DMS114 treated with DMSO at 0.1 percent for 48 hours (cell line): Measurements from ENCODE around the gene SCAP.
"Not testable (repeated sequence)": the region's sequence is repeated elsewhere in the genome, so short reads cannot be mapped to it uniquely, and the experiment has no call there.

Experiments
- DNase-seq: peaks from one replicate; lab custom pipeline; 2025; ENCODE audit not compliant: unreplicated experiment; lab: John Stamatoyannopoulos, UW

The SCAP gene

DNA sequence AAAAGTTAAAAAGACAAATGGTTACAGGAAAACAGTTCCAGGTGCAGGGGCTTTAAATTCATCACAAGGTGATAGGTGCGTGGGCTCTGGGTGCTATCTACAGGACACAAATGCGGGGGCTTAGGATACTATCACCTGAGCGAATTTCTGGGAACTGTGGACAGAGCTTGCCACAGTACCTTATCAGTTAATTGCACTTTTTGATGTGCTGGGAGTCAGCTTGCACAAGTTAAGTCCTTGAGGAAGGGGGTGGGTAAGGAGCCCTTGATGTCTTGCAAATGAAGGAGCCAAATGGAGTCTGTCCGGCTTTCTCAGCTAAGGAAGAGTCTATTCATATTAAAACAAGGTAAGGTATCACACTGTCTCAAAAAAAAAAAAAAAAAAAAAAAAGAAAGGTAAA, 6.0 kb upstream of the SCAP start:
- not testable (repeated sequence) for DNase-seq

DNA sequence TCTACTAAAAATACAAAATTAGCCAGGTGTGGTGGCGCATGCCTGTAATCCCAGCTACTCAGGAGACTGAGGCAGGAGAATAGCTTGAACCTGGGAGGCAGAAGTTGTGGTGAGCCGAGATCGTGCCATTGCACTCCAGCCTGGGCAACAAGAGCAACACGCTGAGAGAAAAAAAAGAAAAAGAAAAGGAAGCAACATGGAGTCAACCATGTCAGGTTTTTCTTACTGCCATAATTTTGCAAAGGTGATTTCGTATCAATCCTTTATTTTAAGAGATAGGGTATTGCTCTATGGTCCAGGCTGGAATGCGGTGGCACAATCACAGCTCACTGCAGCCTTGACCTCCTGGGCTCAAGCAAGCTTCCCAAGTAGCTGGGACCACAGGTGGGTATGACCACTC, 4.5 kb upstream of the SCAP start:
- not testable (repeated sequence) for DNase-seq

DNA sequence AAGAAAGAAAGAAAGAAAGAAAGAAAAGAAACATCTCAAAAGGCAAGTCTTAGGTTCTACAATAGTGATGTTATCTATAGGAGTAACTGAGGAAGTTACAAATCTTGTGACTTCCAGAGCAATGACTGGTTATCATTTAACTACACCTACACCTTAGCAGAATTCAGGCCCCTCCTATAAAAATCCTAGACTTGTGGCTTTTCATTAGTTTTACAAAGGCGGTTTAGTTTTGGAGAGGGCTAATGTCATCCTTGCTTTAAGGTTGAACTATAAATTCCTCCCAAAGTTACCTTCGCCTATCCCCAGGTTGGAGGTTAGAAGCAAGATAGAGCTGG, 4.1 kb upstream of the SCAP start:
- no peak for DNase-seq

DNA sequence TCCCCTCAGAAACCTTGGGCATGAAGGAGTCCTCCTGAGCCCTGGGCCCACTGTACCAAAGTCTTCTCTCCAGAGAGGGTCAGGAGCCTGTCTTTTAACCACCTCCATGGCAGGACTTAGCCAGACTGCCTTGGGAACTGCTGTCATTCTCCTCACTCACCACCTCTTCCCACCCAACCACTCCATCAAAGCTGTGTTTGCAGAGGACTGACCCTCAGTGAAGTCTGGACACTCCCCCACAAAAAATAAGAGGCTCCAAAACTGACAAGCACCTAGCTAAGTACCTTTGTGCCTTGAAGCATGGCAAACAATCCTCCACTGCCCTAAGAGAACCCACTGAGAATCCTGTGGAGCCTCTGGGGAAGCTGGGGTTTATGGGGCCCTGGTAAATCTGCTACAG, 2.3 kb upstream of the SCAP start:
- DNase-seq, result no peak

DNA sequence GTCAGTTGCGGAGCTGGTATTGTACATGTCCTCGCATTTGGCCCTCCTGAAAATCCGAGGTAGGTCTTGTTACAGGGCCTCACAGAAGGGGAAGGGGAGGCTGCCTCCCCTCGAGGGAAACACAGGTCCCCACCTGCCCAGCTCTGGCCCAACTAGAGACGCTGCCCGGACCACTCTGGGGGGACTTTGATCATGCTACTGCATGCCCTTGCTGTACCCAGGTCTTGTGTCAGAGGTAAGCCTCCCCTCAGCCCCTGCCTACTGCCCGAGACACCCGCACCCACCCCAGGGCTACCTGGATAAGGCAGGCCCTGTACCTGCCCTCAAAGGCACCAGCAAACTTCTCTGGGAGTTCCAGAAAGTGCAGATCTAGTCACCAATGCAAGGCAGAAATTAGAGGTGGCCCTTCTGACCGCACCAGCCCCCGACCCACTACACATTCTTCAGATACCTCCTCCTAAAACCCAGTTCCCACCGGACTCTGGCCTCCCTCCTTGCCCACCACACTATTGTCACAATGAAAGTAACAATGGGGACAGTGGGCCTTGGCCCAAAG, 981 bp upstream of the SCAP start:
- DNase-seq, result no peak

DNA sequence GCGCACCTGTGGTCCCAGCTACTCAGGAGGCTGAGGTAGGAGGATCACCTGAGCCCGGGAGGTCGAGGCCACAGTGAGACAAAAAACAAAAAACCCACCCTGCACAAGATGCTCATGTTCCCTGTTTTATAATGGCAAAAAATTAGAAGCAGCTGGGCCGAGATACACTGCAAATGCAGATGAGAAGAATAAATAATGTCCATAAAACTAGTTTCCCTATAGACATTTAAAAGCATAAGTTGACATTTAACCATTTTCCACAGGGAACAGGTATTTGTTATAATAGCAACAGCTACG, 537 bp upstream of the SCAP start:
- DNase-seq, result no peak

DNA sequence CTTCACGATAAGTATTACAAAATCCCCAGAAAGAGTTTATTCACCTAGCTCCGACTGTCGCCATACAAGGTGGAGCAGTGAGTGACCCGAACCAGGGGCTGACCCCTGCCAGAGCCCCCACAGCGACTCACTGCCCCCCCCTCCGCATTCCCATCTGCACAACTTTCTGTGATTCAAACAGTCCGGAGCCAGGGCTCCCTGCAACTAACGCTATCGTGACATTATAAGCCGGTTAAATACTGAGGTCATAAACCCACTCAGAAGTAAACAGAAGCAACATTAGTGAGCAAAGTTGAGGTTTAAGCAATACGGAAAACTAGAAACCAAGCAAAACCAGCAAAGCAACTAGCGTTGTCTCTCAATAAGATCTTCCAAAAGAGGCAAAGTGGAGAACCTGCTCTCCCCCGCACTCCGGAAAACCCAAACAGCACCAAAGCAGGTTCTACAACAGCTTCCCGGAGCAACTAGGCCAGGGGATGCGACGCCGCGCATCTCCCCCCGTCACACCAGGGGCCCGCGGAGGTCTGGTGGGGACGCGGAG, 642 bp downstream of the SCAP start:
- no peak for DNase-seq

DNA sequence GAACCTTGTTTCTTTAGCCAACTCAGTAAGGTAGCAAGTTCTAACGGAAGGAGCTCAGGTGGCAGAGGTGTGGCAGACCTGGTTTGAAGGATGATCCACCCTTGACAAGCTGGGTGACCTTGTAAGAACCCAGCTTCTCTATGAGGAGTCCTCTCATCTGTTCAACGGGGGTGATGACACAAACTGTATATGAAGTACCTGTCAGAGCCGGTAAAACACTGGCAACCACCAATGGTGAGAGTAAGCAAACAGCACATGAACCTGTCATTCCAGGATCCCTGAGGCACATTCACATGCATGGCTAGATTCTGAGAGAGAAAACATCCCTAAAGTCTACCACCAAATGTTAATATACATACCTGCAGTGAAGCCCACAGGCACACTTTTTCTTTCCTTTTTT, 2.4 kb downstream of the SCAP start:
- DNase-seq, result no peak

DNA sequence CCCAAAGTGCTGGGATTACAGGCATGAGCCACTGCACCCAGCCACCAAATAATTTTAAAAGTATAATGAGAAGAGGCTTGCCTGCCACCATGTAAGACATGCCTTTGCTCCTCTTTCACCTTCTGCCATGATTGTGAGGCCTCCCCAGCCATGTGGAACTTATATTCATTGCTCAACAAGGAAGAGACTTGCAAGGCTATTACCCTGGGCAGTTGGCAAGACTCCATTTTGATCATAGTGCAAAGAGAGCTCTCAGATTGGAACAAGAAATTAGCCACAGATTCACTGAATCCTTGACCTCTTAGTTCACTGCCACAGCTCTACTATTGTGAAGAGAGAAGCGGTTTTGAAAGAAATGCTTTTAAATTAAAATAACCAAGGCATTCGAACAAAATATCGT, 6.1 kb downstream of the SCAP start:
- DNase-seq, result no peak

DNA sequence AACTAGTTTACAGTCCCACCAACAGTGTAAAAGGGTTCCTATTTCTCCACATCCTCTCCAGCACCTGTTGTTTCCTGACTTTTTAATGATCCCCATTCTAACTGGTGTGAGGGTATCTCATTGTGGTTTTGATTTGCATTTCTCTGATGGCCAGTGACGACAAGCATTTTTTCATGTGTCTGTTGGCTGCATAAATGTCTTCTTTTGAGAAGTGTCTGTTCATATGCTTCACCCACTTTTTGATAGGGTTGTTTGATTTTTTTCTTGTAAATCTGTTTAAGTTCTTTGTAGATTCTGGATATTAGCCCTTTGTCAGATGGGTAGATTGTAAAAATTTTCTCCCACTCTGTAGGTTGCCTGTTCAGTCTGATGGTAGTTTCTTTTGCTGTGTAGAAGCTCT, 7.4 kb downstream of the SCAP start:
- not testable (repeated sequence) for DNase-seq

DNA sequence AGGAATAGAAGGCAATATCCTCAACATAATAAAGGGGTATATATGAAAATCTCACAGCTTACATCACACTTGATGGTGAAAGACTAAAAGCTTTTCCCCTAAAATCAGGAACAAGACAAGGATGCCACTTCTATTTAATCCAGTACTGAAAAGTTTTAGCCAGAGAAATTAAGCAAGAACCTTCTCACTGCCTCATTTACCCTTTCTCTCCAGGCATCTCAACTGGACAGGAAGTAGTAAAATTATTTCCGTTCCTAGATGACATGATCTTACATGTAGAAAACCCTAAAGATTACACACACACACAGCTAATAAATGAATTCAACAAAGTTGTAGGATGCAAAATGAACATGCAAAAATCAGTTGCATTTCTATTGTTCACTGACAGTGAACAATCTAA, 11.2 kb downstream of the SCAP start:
- no peak for DNase-seq

DNA sequence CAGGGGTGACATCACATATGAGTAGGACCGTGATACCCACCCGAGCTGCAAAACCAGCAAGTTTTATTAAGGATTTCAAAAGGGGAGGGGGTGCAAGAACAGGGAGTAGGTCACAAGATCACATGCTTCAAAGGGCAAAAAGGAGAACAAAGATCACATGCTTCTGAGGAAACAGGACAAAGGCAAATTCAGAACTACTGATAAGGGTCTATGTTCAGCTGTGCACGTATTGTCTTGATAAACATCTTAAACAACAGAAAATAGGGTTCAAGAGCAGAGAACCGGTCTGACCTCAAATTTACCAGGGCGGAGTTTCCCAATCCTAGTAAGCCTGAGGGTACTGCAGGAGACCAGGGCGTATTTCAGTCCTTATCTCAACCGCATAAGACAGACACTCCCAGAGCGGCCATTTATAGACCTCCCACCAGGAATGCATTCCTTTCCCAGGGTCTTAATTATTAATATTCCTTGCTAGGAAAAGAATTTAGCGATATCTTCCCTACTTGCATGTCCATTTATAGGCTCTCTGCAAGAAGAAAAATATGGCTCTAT, 16.1 kb downstream of the SCAP start:
- not testable (repeated sequence) for DNase-seq

DNA sequence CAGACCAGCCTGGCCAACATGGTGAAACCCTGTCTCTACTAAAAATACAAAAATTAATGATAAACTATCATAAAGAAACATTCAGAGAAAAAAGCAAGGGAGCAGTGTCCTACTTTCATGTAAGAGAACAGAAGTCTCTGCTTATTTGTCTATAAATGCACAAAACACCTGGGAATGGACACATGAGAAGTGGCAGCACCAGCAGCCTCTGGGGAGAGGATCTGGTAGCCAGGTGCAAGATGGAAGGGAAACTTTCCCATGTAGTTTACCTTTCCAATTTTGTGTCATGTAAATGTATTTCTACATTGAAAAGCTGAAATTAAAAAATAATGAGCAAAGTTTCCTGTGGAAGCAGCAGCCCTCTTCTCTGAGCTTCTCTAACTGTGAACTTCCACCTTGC, 18.8 kb downstream of the SCAP start:
- no peak for DNase-seq

DNA sequence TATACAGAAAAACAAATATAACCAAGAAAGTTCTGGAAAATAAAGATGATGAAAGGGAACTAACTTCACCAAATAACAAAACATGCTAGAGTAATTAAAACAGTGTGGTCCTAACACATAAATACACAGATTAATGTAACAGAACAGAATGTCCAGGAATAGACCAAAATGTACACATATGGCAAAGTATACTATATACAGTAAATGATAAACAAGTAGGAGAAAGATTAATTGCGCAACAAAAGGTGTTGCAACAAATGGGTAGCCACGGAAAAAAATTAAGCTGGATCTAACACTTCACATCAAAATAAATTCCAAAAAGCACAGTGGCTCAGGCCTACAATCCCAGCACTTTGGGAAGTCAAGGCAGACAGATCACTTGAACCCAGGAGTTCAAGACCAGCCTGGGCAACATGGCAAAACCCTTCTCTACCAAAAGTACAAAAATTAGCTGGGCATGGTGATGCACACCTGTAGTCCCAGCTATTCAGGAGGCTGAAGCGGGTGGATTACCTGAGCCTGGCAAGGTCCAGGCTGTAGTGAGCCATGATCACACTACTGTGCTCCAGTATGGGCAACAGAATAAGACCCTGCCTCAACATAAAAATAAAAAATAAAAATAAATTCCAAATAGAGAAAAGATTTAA, 19.8 kb downstream of the SCAP start:
- DNase-seq, result no peak

DNA sequence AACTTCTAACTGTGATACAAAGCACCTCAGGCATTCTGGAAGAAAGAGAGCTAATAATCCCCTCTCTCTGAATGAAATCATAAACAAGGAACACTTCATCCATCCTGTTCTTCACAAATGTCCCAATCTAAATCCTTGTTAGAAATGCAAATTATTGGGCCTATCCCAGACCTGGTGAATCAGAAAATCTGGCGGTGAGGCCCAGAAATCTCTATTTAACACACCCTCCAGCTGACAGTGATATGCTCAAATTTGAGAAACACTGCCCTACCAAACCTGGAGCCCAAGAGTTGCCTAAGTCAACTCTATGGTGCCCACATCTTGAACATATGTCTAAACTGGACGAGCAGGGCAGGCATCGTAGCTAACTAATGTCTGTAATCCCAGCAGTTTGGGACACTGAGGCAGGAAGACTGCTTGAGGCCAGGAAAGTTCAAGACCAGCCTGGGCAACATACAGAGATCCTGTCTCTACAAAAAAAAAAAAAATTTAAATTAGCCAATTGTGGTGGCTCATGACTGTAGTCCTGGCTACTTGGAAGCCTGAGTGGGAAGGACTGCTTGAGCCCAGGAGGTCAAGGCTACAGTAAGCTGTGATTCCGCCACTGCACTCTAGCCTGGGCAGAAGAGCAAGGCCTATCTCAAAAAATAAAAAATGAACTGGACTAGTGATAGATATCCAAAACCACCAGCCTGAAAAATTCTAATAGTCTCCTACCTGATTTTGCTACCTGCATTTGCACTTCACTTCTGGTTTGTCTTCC, 23.1 kb downstream of the SCAP start:
- no peak for DNase-seq

DNA sequence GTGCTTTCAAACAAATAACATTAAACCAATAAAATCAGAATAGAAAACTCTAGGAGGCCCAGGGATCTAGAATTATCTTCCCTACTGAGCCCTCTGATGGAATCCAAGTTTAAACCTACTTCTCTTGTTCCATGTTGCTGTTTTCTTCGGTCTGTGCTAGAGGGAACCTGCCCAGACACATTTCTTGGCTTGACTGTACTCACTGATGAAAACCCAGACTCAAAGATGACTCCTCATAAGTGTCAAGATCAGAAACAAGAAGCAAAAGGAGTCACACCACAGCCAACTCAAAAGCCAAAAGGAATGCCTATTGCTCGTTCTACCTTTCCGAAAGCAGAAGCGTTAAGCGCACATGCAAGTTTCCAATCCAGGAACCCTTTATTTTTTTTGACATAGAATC, 31.6 kb downstream of the SCAP start:
- DNase-seq, result no peak

DNA sequence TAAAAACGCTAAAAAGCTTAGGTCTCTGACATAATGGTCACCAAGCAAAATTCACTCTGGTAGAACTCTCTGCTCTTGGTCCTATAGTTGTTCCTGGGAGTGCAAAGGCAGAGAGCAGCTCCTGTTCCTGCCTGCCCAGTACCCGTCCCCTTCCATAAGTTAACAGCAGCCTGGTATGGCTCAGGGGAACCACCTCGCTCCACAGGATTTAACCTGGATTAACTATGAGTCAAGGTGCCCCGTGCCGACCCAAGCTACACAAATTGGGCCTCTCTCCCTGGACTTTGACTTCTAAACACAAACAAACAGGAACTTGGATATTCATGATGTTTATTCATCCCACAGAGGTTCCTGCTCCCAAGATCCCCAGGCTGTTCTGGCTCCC, 32.1 kb downstream of the SCAP start:
- no peak for DNase-seq

DNA sequence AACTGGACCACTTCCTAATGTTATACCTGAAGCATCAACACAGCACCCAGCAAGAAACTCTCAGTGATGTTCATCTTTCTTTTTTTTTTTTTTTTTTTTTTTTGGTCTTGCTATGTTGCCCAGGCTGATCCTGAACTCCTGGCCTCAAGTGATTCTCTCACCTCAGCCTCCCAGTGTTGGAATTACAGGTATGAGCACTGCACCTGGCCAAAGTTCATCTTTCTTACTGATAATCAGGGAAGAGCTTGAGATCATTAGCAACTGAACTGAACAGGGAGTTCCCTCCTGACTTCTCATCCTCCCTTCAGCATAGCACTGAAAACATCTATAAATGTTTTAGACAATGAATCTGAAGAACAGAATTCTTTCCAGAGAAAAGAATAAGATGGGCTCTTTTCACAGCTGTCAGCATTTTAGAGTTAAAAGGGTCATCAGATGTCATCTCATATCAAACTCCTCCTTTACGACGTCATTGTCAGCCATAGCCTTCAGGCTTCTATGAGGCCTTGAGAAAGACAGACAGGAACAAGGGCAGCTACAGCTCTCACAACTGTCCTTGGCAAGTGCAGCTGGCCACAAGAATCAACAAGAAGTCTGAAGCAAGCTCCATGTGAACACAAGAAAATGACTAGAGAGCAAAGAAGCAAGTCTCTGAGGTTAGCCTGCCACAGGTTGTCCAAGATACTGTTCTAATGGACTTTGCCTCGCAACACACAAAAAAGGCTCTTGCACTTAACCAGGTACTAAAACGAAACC, 33.8 kb downstream of the SCAP start:
- no peak for DNase-seq

DNA sequence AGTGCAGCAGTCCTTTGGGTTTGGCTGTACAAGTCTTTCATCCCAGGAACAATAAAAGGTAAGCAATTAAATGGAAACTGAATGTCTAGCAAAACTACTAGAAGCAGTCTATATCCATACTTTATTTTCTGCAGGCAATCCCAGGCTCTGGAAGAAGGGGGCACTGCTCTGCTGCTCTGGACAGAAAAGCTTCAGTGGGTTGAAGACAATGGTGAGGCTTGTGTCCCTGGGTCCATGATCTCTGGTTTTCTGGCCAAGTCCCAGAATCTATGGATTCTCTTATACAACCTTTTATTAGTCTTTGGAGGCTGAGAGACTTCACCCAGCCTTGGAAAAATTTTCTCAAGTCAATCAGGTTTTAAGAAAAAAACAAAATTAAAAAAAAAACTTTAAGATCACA, 35.6 kb downstream of the SCAP start:
- DNase-seq, result no peak

DNA sequence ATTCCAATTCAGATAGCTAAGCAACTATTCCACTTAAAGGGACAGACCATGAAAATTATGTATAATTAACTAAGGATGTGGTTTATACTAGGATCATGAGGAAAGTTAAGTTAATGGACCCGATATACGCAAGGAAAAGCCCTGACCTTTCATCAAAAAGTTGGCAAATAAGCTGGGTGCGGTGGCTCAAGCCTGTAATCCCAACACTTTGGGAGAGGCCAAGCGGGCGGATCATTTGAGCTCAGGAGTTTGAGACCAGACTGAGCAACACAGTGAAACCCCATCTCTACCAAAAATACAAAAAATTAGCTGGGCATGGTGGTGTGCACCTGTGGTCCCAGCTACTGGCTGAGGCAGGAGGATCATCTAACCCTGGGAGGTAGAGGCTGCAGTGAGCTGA, 39.6 kb downstream of the SCAP start:
- no peak for DNase-seq

DNA sequence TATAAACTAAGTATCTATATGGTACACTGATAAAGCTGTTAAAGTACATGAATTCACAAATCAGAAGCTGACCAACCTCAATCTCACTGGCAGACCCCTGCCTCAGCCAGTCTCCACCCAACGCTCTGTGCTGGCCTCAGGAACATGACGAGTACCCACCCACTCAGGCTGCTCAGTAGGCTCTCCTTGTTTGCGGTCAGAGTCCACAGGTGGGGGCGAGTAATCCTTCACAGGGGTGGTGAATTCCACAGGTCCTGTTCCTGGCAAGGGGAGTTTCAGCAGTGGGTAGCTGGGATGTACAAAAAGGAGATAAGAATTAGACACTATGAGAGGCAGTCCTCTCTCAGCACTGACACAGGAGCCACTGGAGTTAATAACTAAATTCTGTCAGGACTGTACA, 40.9 kb downstream of the SCAP start:
- no peak for DNase-seq

DNA sequence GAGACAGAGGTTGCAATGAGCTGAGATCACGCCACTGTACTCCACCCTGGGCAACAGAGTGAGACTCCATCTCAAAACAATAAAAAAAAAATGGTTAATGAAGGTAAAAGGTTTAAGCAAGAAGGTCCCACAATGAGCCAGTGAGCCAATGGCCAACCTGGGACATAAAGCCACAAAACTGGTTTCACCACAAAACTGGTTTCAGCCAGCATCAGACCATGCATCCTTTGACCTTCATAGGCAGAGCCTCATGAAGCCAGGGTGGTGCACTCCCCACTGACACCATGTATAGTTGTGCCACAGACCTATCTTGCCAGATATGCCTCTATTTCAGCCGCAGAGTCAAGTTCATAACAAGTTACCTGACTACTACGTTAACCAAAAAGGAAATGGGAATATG, 41.9 kb downstream of the SCAP start:
- no peak for DNase-seq
